ENCODE measurements around the gene JAK1. TPM values are rescaled to one million over a fixed set of nuclear protein-coding genes. Genes with fewer than 3 reads are reported as not detected.

JAK1 gene
- total RNA-seq, 1 experiment from 2014 or later = 339 TPM

GRCh38 chr1:64912191-64912590 is 54.2 kb downstream of the JAK1 start:
- Histone ChIP-seq H3K27ac (ENCODE audit: low read depth, low read length, poor library complexity, severe bottlenecking) (peak overlapping the region; percentile 99), H3K27me3 (replicated peaks; ENCODE audit: insufficient read depth, low read depth, low read length, poor library complexity) (no peaks in the 10 kb centered on the region), H3K4me1 (ENCODE audit: insufficient read depth, low read length, poor library complexity, severe bottlenecking) (peaks cover 97% of the 10 kb centered on the region), H3K4me3 (ENCODE audit: low read depth, low read length, poor library complexity, severe bottlenecking) (no peak overlapping the region), H3K36me3 (ENCODE audit: insufficient read depth, low read length, poor library complexity, severe bottlenecking) (no peaks in the 10 kb centered on the region), H3K9me3 (ENCODE audit: low read depth, low read length, poor library complexity, severe bottlenecking) (no peaks in the 10 kb centered on the region)
- ChIA-PET POLR2A (ENCODE audit: low non-redundant PET) (interaction anchor here (0.5 kb wide), 1 partner anchor 21 kb away, joined by 4 read pairs; no protein-coding TSS in a partner anchor), CTCF (no interaction called here)
- no peak for TF ChIP-seq EZH2 (IDR thresholded peaks at IDR 0.05; ENCODE audit: borderline replicate concordance, low read depth, low read length, poor library complexity, severe bottlenecking)
- no peak for TF ChIP-seq CTCF (conservative IDR thresholded peaks at IDR 0.05; ENCODE audit: low read depth, low read length)
- DNase-seq (ENCODE audit: low spot score) = no peak
- no TSS peak for BruUV-seq (replicated peaks)
- intact Hi-C loops (cut with micrococcal nuclease; ENCODE audit: unreplicated experiment) = loop anchor here (2.0 kb wide), 1 partner anchor 51 kb away; no protein-coding TSS in a partner anchor

- ChIA-PET POLR2A (ENCODE audit: low non-redundant PET) (no interaction called here), CTCF (no interaction called here)
These were observed 55.0 kb downstream of the JAK1 start for GRCh38 chr1:64911326-64911725.

GRCh38 chr1:64909031-64909430 is 57.3 kb downstream of the JAK1 start:
- no peaks in the 10 kb centered on the region for H3K36me3 ChIP-seq (ENCODE audit: insufficient read depth, low read length, poor library complexity, severe bottlenecking)
- no peaks in the 10 kb centered on the region for H3K27me3 ChIP-seq (replicated peaks; ENCODE audit: insufficient read depth, low read depth, low read length, poor library complexity)
- peak overlapping the region; percentile 99 for H3K27ac ChIP-seq (ENCODE audit: low read depth, low read length, poor library complexity, severe bottlenecking)
- no peaks in the 10 kb centered on the region for H3K9me3 ChIP-seq (ENCODE audit: low read depth, low read length, poor library complexity, severe bottlenecking)
- POLR2A ChIA-PET (ENCODE audit: low non-redundant PET) = interaction anchor here (0.5 kb wide), 1 partner anchor 92 kb away, joined by 5 read pairs; no protein-coding TSS in a partner anchor
- no peak for DNase-seq (ENCODE audit: low spot score)
- no peak overlapping the region for H3K4me3 ChIP-seq (ENCODE audit: low read depth, low read length, poor library complexity, severe bottlenecking)
- CTCF ChIA-PET = no interaction called here
- intact Hi-C loops (cut with micrococcal nuclease; ENCODE audit: unreplicated experiment) = no loop called here
- BruUV-seq (replicated peaks) = no TSS peak
- no peak for TF ChIP-seq EZH2 (IDR thresholded peaks at IDR 0.05; ENCODE audit: borderline replicate concordance, low read depth, low read length, poor library complexity, severe bottlenecking)
- no peak for TF ChIP-seq CTCF (conservative IDR thresholded peaks at IDR 0.05; ENCODE audit: low read depth, low read length)
- H3K4me1 ChIP-seq (ENCODE audit: insufficient read depth, low read length, poor library complexity, severe bottlenecking) = peaks cover 91% of the 10 kb centered on the region

More at GRCh38 chr1:64911326-64911725, 55.0 kb downstream of the JAK1 start:
- H3K36me3 ChIP-seq (ENCODE audit: insufficient read depth, low read length, poor library complexity, severe bottlenecking) = no peaks in the 10 kb centered on the region
- no peak for TF ChIP-seq CTCF (conservative IDR thresholded peaks at IDR 0.05; ENCODE audit: low read depth, low read length)
- TF ChIP-seq EZH2 (IDR thresholded peaks at IDR 0.05; ENCODE audit: borderline replicate concordance, low read depth, low read length, poor library complexity, severe bottlenecking) = no peak
- peak overlapping the region; percentile 99 for H3K27ac ChIP-seq (ENCODE audit: low read depth, low read length, poor library complexity, severe bottlenecking)
- no TSS peak for BruUV-seq (replicated peaks)
- peaks cover 96% of the 10 kb centered on the region for H3K4me1 ChIP-seq (ENCODE audit: insufficient read depth, low read length, poor library complexity, severe bottlenecking)
- H3K4me3 ChIP-seq (ENCODE audit: low read depth, low read length, poor library complexity, severe bottlenecking) = peak overlapping the region; percentile 1
- H3K27me3 ChIP-seq (replicated peaks; ENCODE audit: insufficient read depth, low read depth, low read length, poor library complexity) = no peaks in the 10 kb centered on the region
- no peak for DNase-seq (ENCODE audit: low spot score)
- H3K9me3 ChIP-seq (ENCODE audit: low read depth, low read length, poor library complexity, severe bottlenecking) = no peaks in the 10 kb centered on the region
- intact Hi-C loops (cut with micrococcal nuclease; ENCODE audit: unreplicated experiment) = no loop called here
